Midbrain (tissue), 1 donor: ENCODE data around the gene OR10S1.
"Not testable (repeated sequence)": the region's sequence is repeated elsewhere in the genome, so short reads cannot be mapped to it uniquely, and the experiment has no call there.

Experiments used
- DNase-seq: peaks from one replicate; lab custom pipeline; 2025; lab: John Stamatoyannopoulos, UW

Gene OR10S1

GRCh38 chr11:123977731-123978347, at the start of gene OR10S1:
Gene OR10S1, minus strand, starts transcription at chr11:123977781. Its CDS starts 117 bp downstream, at chr11:123977664.
- no peak for DNase-seq

DNA sequence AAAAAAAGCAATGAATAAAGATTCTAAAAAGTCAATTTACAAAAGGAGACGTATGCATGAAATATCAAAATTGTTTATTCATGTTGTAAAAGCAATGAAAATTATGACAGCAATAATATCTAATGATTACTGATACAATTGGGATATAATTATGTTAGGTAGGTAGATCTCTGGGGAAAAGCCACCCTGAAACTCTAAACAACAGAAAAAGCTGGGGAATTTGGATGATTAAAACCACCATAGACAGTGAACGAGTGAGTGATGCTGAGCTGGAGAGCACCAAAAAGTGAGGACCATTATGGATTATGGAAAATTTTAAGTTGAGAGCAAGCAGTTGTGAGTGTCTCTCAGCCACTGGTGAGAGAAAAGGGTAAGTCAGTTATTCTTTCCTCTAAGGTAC, 48.9 kb upstream of the OR10S1 start, which contains the start of gene OR10G8:
OR10G8 (plus strand) TSS at position 301 of the 400 bp plus-strand sequence. CDS start 2,825 bp downstream, outside the sequence.
- no peak for DNase-seq

DNA sequence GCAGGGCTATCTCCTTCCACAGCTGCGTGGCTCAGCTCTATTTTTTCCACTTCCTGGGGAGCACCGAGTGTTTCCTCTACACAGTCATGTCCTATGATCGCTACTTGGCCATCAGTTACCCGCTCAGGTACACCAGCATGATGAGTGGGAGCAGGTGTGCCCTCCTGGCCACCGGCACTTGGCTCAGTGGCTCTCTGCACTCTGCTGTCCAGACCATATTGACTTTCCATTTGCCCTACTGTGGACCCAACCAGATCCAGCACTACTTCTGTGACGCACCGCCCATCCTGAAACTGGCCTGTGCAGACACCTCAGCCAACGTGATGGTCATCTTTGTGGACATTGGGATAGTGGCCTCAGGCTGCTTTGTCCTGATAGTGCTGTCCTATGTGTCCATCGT, 38.3 kb upstream of the OR10S1 start:
- DNase-seq: not testable (repeated sequence)

- no peak for DNase-seq
Observed at GRCh38 chr11:124012697-124013096, 35.1 kb upstream of the OR10S1 start, which contains the start of gene OR10G4. Gene OR10G4, plus strand, starts transcription at chr11:124012997. Its CDS starts 2,578 bp downstream, at chr11:124015575.

- no peak for DNase-seq
Observed at GRCh38 chr11:123995119-123995518, 17.5 kb upstream of the OR10S1 start, which contains the start of gene OR10G6. Gene OR10G6, minus strand, starts transcription at chr11:123995161. Its CDS starts 0 bp downstream, at chr11:123995161.

GRCh38 chr11:123979311-123979710, 1.7 kb upstream of the OR10S1 start:
- no peak for DNase-seq

DNA sequence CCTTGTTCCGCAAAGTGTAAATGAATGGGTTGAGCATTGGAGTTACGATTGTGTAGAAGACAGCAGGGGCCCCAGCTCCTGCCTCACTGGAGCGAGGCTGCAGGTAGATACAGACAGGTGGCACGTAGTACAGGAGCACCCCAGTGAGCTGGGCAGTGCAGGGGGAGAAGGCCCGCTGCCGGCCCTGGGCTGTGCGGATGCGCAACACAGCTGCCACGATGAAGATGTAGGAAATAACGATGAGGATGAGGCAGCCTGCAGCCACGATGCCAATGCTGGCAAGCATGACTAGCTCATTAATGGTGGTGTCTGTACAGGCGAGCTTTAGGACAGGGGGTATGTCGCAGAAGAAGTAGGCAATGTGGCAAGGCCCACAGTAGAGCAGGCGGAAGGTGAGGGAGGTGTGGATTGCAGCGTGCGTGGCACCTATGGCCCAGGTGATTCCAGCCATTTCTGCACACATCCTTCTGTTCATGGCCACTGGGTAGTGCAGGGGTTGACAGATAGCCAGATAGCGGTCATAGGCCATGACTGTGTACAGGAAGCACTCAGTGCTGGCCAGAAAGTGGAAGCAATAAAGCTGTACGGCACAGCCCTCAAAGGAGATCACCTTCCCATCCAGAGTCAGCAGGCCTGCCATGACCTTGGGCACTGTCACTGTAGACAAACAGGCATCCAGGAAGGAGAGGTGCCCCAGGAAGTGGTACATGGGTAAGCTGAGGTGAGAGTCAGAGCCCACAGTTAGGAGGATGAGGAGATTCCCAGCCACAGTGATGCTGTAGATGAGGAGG, 616 bp downstream of the OR10S1 start:
- DNase-seq: no peak

DNA sequence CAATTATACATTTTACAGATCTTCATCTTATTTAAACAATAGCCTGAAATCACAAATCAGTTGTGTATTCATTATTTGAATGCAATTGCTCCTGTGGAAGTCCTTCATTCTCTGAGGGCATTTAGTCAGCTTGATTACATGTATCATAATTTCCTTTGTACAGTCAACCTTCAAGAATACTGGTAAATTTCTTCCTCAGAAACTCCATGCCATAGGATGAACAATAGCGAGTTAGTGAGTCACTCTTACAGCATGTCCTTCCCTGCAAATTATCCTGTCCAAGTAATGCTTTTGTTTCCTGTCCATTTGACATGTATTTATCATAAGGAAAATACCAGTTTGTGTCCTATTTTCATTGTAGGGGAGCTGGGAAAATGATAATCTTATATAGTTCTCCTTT, 3.8 kb downstream of the OR10S1 start:
- DNase-seq: no peak

GRCh38 chr11:123956752-123957151, 20.8 kb downstream of the OR10S1 start:
- no peak for DNase-seq

- no peak for DNase-seq
Observed at GRCh38 chr11:123945132-123945531, 32.4 kb downstream of the OR10S1 start.

GRCh38 chr11:123943738-123944137, 33.8 kb downstream of the OR10S1 start, which contains the start of gene OR6T1:
Gene OR6T1, minus strand, starts transcription at chr11:123943838. Its CDS starts 0 bp downstream, at chr11:123943838.
- no peak for DNase-seq

- no peak for DNase-seq
Observed at GRCh38 chr11:123942413-123942812, 35.2 kb downstream of the OR10S1 start.

- no peak for DNase-seq
Observed at GRCh38 chr11:123939317-123939716, 38.3 kb downstream of the OR10S1 start, which contains the start of gene OR4D5. Gene OR4D5, plus strand, starts transcription at chr11:123939617. Its CDS starts 0 bp downstream, at chr11:123939617.
